Body of pancreas (tissue), 4 donors: ENCODE measurements around the gene MAPT. TPM values are rescaled to one million over a fixed set of nuclear protein-coding genes. Genes with fewer than 3 reads are reported as not detected.

ENCODE experiments used
- ATAC-seq: fragments of 150-250 bp; one replicate; pipeline ENCODE4 v1.9.1; 2016
- DNase-seq, 4 donors: peaks; one replicate each; pipeline ENCODE4 v3.0.0-alpha.2; 2019
- H3K27ac ChIP-seq, 4 donors: fragments of 200-600 bp; sonication (generic); 1 replicate in 3 of 4; 2 replicates in 1 of 4; pipeline versions ENCODE4 v1.5.1 to v1.6.1; 2016 to 2019; ENCODE audit warnings: mild to moderate bottlenecking in 1 of 4, mixed read lengths in 1 of 4, moderate library complexity in 1 of 4
- H3K27me3 ChIP-seq, 2 donors: fragments of 200-600 bp; sonication (generic); one replicate each; pipeline ENCODE4 v1.6.0; 2016; ENCODE audit warnings: mild to moderate bottlenecking in 1 of 2
- H3K36me3 ChIP-seq, 2 donors: fragments of 200-600 bp; sonication (generic); replicated peaks in 1 of 2; 2 replicates each; pipeline ENCODE4 v1.5.1; 2016; ENCODE audit warnings: low read depth in 2 of 2; ENCODE audit not compliant: insufficient read depth in 1 of 2
- H3K4me1 ChIP-seq: fragments of 200-600 bp; sonication (generic); one replicate; pipeline ENCODE4 v1.6.0; 2016
- H3K4me3 ChIP-seq, 2 donors: fragments of 200-600 bp; sonication (generic); 1 replicate in 1 of 2; 2 replicates in 1 of 2; pipeline ENCODE4 v1.5.1; 2016 to 2019
- H3K9me3 ChIP-seq, 3 donors: fragments of 200-600 bp; sonication (generic); 1 replicate in 2 of 3; 2 replicates in 1 of 3; pipeline ENCODE4 v1.5.1; 2016
- CTCF ChIP-seq, 7 experiments: fragments of 450-650 bp in 4 of 7; fragments of 200-600 bp in 3 of 7; sonication (generic) in 3 of 7; IDR thresholded peaks; one replicate each; pipeline ENCODE4 v1.5.1; 2016 to 2019; ENCODE audit warnings: antibody characterized with exemption in 7 of 7
- POLR2A ChIP-seq, 3 donors: fragments of 450-650 bp; IDR thresholded peaks; one replicate each; pipeline ENCODE4 v1.6.1; 2016; ENCODE audit warnings: antibody characterized with exemption in 3 of 3, mild to moderate bottlenecking in 2 of 3
- WGBS, 2 donors: methylation state at CpG; one replicate each; pipeline ENCODE4 v1.1.5; 2017; 5-methylcytosine and 5-hydroxymethylcytosine counted together
- intact Hi-C: fragments of 100-400 bp; cut with DNase I; formaldehyde crosslinking; loops from one replicate; pipeline ENCODE4 v1.15.1; 2023
- total RNA-seq, 2 donors: library from RNA; depleted of rRNA; stranded (reverse); fragments of >200 nt; gene quantifications; one replicate each; pipeline ENCODE4 v1.1.0, GENCODE V29; 2016

The MAPT gene
- total RNA-seq, 2 donors from 2014 or later = 1.6 to 2.3 TPM

GRCh38 chr17:45976755-45977505, 82.6 kb downstream of the MAPT start:
- no peak overlapping the region for H3K27ac ChIP-seq
- no peaks in the 10 kb centered on the region for H3K9me3 ChIP-seq
- intact Hi-C loops = no loop called here
- H3K27me3 ChIP-seq = no peaks in the 10 kb centered on the region
- no peak overlapping the region for H3K4me3 ChIP-seq
- H3K4me1 ChIP-seq = no peaks in the 10 kb centered on the region
- TF ChIP-seq POLR2A (IDR thresholded peaks at IDR 0.05) (no peak), CTCF (IDR thresholded peaks at IDR 0.05) (no peak)
- ATAC-seq (no peak), DNase-seq (no peak)
- 80 to 84% methylated on average over 11 to 18 of the region's 18 CpGs for WGBS, 2 donors
- no peaks in the 10 kb centered on the region for H3K36me3 ChIP-seq

GRCh38 chr17:45977506-45977824, 83.1 kb downstream of the MAPT start:
- no peaks in the 10 kb centered on the region for H3K36me3 ChIP-seq
- no peak overlapping the region for H3K27ac ChIP-seq
- WGBS, 2 donors = 79 to 82% methylated on average over 4 of the region's 4 CpGs
- H3K9me3 ChIP-seq = no peaks in the 10 kb centered on the region
- no peak overlapping the region for H3K4me3 ChIP-seq
- intact Hi-C loops = no loop called here
- TF ChIP-seq CTCF (IDR thresholded peaks at IDR 0.05) (no peak), POLR2A (IDR thresholded peaks at IDR 0.05) (no peak)
- no peaks in the 10 kb centered on the region for H3K4me1 ChIP-seq
- ATAC-seq = no peak
- H3K27me3 ChIP-seq = no peaks in the 10 kb centered on the region
- no peak for DNase-seq

GRCh38 chr17:45977976-45978626, 83.7 kb downstream of the MAPT start:
- no peak for ATAC-seq

GRCh38 chr17:45979137-45979536, 84.8 kb downstream of the MAPT start:
- DNase-seq = no peak
- H3K27me3 ChIP-seq = no peaks in the 10 kb centered on the region
- no peaks in the 10 kb centered on the region for H3K4me1 ChIP-seq
- intact Hi-C loops = no loop called here
- TF ChIP-seq POLR2A (IDR thresholded peaks at IDR 0.05) (no peak), CTCF (IDR thresholded peaks at IDR 0.05) (no peak)
- WGBS, 2 donors = 75 to 85% methylated on average over 2 of the region's 2 CpGs
- H3K36me3 ChIP-seq = no peaks in the 10 kb centered on the region
- no peak overlapping the region for H3K27ac ChIP-seq
- no peak for ATAC-seq
- no peaks in the 10 kb centered on the region for H3K9me3 ChIP-seq
- H3K4me3 ChIP-seq = no peak overlapping the region

More at GRCh38 chr17:45977976-45978626, 83.7 kb downstream of the MAPT start:
- intact Hi-C loops = no loop called here
- no peak overlapping the region for H3K4me3 ChIP-seq
- TF ChIP-seq POLR2A (IDR thresholded peaks at IDR 0.05) = no peak
- TF ChIP-seq CTCF (IDR thresholded peaks at IDR 0.05) = no peak
- DNase-seq = no peak
- no peaks in the 10 kb centered on the region for H3K36me3 ChIP-seq
- no peak overlapping the region for H3K27ac ChIP-seq
- H3K9me3 ChIP-seq = no peaks in the 10 kb centered on the region
- WGBS, 2 donors = 67% methylated on average over 3 of the region's 3 CpGs
- no peaks in the 10 kb centered on the region for H3K4me1 ChIP-seq
- no peaks in the 10 kb centered on the region for H3K27me3 ChIP-seq

GRCh38 chr17:45980855-45981254, 86.5 kb downstream of the MAPT start:
- WGBS, 2 donors = 75 to 88% methylated on average over 6 of the region's 6 CpGs
- no peak overlapping the region for H3K4me3 ChIP-seq

More at GRCh38 chr17:45980855-45981254, 86.5 kb downstream of the MAPT start:
- intact Hi-C loops = no loop called here
- no peaks in the 10 kb centered on the region for H3K27me3 ChIP-seq
- ATAC-seq (no peak), DNase-seq (no peak)
- no peaks in the 10 kb centered on the region for H3K9me3 ChIP-seq
- H3K36me3 ChIP-seq = no peaks in the 10 kb centered on the region
- H3K4me1 ChIP-seq = no peaks in the 10 kb centered on the region
- TF ChIP-seq CTCF (IDR thresholded peaks at IDR 0.05) = no peak
- no peak for TF ChIP-seq POLR2A (IDR thresholded peaks at IDR 0.05)
- no peak overlapping the region for H3K27ac ChIP-seq
